ENCODE measurements around the gene USP25.

USP25 gene

DNA sequence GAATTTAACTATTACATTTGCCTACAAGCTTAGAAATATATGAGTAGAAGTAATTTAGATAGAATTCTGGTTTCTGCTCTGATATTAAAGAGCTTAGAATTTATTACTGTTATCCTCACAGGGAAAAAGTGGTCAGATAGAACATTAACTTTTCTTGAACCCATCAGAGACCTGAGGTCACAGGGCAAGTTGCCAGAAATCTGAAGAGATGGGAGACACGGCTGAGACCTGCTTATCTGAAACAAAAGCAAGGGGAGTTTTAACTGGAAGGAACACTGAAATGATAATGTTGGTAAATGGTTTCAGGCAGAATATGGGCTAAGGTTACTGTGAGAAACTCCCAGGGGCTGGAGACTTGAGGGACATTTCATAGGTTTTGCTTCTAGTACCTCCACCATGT is 28.0 kb upstream of the USP25 start:
- TF ChIP-seq, protein P1, sequence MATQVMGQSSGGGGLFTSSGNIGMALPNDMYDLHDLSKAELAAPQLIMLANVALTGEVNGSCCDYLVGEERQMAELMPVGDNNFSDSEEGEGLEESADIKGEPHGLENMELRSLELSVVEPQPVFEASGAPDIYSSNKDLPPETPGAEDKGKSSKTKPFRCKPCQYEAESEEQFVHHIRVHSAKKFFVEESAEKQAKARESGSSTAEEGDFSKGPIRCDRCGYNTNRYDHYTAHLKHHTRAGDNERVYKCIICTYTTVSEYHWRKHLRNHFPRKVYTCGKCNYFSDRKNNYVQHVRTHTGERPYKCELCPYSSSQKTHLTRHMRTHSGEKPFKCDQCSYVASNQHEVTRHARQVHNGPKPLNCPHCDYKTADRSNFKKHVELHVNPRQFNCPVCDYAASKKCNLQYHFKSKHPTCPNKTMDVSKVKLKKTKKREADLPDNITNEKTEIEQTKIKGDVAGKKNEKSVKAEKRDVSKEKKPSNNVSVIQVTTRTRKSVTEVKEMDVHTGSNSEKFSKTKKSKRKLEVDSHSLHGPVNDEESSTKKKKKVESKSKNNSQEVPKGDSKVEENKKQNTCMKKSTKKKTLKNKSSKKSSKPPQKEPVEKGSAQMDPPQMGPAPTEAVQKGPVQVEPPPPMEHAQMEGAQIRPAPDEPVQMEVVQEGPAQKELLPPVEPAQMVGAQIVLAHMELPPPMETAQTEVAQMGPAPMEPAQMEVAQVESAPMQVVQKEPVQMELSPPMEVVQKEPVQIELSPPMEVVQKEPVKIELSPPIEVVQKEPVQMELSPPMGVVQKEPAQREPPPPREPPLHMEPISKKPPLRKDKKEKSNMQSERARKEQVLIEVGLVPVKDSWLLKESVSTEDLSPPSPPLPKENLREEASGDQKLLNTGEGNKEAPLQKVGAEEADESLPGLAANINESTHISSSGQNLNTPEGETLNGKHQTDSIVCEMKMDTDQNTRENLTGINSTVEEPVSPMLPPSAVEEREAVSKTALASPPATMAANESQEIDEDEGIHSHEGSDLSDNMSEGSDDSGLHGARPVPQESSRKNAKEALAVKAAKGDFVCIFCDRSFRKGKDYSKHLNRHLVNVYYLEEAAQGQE (IDR thresholded peaks at IDR 0.05; ENCODE audit: insufficient read depth in 1 of 2, low read depth in 2 of 2, low read length in 2 of 2) = no peak
- no peak for TF ChIP-seq SIN3A (IDR thresholded peaks at IDR 0.05; ENCODE audit: borderline replicate concordance, insufficient read depth, low read length)
- TF ChIP-seq TAF1 (IDR thresholded peaks at IDR 0.05; ENCODE audit: borderline replicate concordance, insufficient read depth, low read length) = no peak
- TF ChIP-seq POLR2AphosphoS5 (IDR thresholded peaks at IDR 0.05; ENCODE audit: low read depth, low read length) = no peak
- TF ChIP-seq FOXP2 (optimal IDR thresholded peaks at IDR 0.05; ENCODE audit: borderline replicate concordance, extremely low read depth, extremely low read length, insufficient read depth) = no peak

DNA sequence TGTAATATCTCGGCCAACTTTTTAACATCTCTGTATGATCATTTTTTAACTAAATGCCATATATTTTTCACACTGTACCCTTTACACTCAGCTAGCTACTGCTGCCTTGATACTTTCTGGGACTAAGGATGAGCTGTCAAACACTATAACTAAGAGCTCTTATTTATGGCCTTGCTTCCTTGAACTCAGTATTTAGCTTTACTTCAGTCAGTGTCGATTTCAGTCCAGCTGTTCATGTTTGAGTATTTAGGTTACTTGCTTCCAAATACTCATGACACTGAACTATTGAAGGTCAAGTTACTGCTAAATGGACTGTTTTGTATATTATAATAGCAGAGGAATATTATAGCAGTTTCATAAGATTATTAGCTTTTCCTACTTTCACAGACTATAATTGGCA is 25.9 kb upstream of the USP25 start:
- TF ChIP-seq FOXP2 (optimal IDR thresholded peaks at IDR 0.05; ENCODE audit: borderline replicate concordance, extremely low read depth, extremely low read length, insufficient read depth) (no peak), SIN3A (IDR thresholded peaks at IDR 0.05; ENCODE audit: borderline replicate concordance, insufficient read depth, low read length) (no peak), POLR2AphosphoS5 (IDR thresholded peaks at IDR 0.05; ENCODE audit: low read depth, low read length) (no peak), TAF1 (IDR thresholded peaks at IDR 0.05; ENCODE audit: borderline replicate concordance, insufficient read depth, low read length) (no peak)
- TF ChIP-seq, protein P1 (IDR thresholded peaks at IDR 0.05; ENCODE audit: insufficient read depth in 1 of 2, low read depth in 2 of 2, low read length in 2 of 2) = no peak

DNA sequence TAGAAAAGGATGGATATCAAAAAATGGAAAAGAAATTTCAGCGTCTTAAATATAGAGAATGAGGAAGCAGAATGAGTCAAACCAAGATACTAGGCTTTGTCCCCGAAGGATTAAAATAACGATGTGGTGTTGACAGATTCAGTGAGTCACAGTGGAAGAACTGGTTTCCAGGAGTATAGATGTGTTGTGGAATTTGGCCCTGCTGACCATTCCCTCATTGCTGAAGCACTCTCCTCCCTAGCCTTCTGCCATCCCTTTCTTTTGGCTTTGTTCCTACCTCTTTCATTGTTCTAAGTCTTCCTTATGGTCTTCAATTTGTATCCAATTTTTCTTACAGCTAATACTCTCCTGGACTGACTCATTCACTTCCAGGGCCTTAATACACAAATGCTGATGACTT is 23.1 kb upstream of the USP25 start:
- TF ChIP-seq SIN3A (IDR thresholded peaks at IDR 0.05; ENCODE audit: borderline replicate concordance, insufficient read depth, low read length) = no peak
- TF ChIP-seq, protein P1 (IDR thresholded peaks at IDR 0.05; ENCODE audit: insufficient read depth in 1 of 2, low read depth in 2 of 2, low read length in 2 of 2) = peak in 1 of 2 experiments; percentile 53; a peak in 1 of 4 replicates

DNA sequence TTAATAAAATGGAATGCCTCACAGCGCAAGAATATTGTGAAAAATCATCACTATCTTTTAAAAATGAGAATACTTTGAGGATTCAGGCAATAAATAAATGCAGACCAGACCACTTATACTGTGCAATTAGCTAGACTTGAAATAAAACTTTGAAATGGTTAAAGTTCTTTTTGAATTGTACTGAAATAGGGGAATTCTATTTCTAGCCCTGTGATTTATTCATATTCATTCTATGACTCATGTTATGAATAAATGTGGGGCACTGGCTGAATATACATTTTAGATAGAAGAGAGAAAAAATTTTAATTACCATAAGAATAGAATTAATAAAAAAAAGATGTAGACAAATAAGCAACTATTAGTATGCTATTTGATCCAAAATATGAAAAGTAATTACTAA is 16.4 kb upstream of the USP25 start:
- TF ChIP-seq, protein P1 (IDR thresholded peaks at IDR 0.05; ENCODE audit: insufficient read depth in 1 of 2, low read depth in 2 of 2, low read length in 2 of 2) = no peak
- TF ChIP-seq POLR2AphosphoS5 (IDR thresholded peaks at IDR 0.05; ENCODE audit: low read depth, low read length) (no peak), SIN3A (IDR thresholded peaks at IDR 0.05; ENCODE audit: borderline replicate concordance, insufficient read depth, low read length) (no peak), FOXP2 (optimal IDR thresholded peaks at IDR 0.05; ENCODE audit: borderline replicate concordance, extremely low read depth, extremely low read length, insufficient read depth) (no peak), TAF1 (IDR thresholded peaks at IDR 0.05; ENCODE audit: borderline replicate concordance, insufficient read depth, low read length) (no peak)

DNA sequence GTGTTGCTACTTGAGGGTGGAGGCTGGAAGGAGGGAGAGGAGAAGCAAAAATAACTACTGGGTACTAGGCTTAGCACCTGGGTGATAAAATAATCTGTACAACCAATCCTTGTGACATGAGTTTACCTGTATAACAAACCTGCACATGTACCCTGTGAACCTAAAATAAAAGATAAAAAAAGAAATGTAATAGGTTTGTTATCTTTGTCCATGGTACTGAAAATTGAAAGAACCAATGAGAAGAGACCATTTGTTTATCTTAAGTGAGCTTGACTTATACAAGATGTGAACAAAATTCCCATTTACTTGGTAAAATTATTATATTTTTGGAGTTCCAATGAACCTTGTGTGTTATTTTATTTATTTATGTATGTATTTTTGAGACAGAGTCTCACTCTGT is 11.1 kb upstream of the USP25 start:
- no peak for TF ChIP-seq SIN3A (IDR thresholded peaks at IDR 0.05; ENCODE audit: borderline replicate concordance, insufficient read depth, low read length)
- TF ChIP-seq, protein P1 (IDR thresholded peaks at IDR 0.05; ENCODE audit: insufficient read depth in 1 of 2, low read depth in 2 of 2, low read length in 2 of 2) = no peak

All from PFSK-1 (cell line).